Left cardiac atrium (tissue), 4 donors: ENCODE results near the gene ZNF532. TPM values are rescaled to one million over a fixed set of nuclear protein-coding genes. Genes with fewer than 3 reads are reported as not detected.
A peak's percentile ranks its signal among the peaks of the same experiment; 100 is the strongest.

Experiments used
- ATAC-seq, 2 donors: fragments of 200-7000 bp; cut with Tn5 transposase; one replicate each; pipeline ENCODE4 v1.9.1; 2020; ENCODE audit warnings: mild to moderate bottlenecking in 2 of 2, moderate library complexity in 2 of 2
- DNase-seq: peaks from one replicate; pipeline ENCODE4 v3.0.0-alpha.2; 2020
- intact Hi-C, 2 donors: fragments of 100-400 bp; cut with DNase I; formaldehyde crosslinking; loops; one replicate each; pipeline versions ENCODE4 v1.14.1 to v1.15.1; 2022 to 2023
- total RNA-seq, 2 donors: library from RNA; stranded (reverse); fragmentation: NEBNext Ultra II Directional; extraction: Animal tissue kit (Norgen Biotek cat#: 25700); gene quantifications; one replicate each; pipeline ENCODE4 v1.2.1, GENCODE V29; 2021
- donor health status: DM: no; HTN: yes; CAD: no.
- donor health status: DM: no; HTN: yes; CAD: no; lungs with severe emphysema.
- donor health status: DM: yes; HTN: yes; CAD: no.
- donor health status: Dilated cardiomyopathy.

ZNF532 gene
- total RNA-seq, 2 donors from 2014 or later: 56.8 to 57.9 TPM

- ATAC-seq: no peak
- intact Hi-C loops: no loop called here
- DNase-seq: no peak
Observed at GRCh38 chr18:58989184-58989759, 124.6 kb downstream of the ZNF532 start.

DNA sequence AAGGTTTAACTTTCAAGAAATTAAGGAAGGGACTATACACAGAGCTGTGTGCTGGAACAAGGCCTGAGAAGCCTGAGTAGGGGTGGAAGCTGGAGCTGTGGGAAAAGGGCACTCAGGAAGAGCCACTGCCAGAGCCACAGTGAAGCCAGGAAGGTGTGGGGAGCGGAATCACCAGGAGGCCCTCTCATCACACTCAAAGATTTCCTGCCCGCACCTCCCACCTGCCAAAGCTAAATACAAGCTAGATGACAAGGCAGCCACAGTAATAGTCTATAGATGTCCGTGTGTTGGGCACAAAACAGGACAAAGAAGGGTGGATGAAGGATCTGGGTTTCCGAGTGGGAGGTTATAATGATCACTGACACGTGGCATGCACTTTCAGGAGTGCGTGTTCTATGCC is 126.0 kb downstream of the ZNF532 start:
- DNase-seq (no peak), ATAC-seq (peak; percentile 19 to 42)
- intact Hi-C loops: loop anchor here (10.0 kb wide), 2 partner anchors 126 to 206 kb away; partner anchors contain the start of gene ZNF532 (in 1 of the 2)

DNA sequence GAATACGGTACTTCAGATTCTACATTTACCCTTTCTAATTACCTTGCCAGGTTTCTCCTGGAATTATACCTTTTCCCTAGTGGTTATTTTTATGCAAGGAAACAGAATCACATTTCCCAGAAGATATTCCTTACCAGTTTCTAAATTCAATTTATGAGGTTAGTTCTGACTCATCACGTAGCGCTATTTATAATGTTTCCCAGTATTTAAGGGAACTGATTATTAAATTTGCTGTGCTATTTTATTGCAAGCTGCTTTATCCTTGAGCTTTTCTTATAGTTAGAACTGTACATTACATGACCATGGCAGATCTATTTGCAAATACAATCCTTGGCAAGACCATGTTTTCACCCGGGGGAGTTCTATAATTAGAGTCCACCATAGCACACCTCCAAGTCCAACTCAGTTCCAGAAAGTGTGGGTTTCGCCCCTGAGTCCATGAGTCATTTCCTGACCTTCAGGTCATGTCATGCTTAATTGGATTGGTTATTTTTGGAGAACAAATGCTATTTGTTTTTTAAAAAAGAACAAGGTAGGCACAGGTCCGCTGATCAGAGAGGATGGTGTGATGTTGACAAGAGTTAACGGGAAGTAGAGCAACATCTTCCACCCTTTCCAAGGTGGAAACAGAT is 126.6 kb downstream of the ZNF532 start:
- intact Hi-C loops: loop anchor here (10.0 kb wide), 2 partner anchors 126 to 206 kb away; partner anchors contain the start of gene ZNF532 (in 1 of the 2)
- ATAC-seq: peak; percentile 16 to 43

GRCh38 chr18:58992301-58993231 is 127.9 kb downstream of the ZNF532 start:
- DNase-seq: no peak
- no peak for ATAC-seq
- intact Hi-C loops: loop anchor here (10.0 kb wide), 2 partner anchors 128 to 208 kb away; partner anchors contain the start of gene ZNF532 (in 1 of the 2)

More for the DNA sequence above, 126.6 kb downstream of the ZNF532 start:
- no peak for DNase-seq

- DNase-seq (no peak), ATAC-seq (peak in 1 of 2 donors; percentile 10)
- intact Hi-C loops: loop anchor here (10.0 kb wide), 2 partner anchors 128 to 208 kb away; partner anchors contain the start of gene ZNF532 (in 1 of the 2)
Observed at GRCh38 chr18:58993260-58993659, 128.6 kb downstream of the ZNF532 start.

DNA sequence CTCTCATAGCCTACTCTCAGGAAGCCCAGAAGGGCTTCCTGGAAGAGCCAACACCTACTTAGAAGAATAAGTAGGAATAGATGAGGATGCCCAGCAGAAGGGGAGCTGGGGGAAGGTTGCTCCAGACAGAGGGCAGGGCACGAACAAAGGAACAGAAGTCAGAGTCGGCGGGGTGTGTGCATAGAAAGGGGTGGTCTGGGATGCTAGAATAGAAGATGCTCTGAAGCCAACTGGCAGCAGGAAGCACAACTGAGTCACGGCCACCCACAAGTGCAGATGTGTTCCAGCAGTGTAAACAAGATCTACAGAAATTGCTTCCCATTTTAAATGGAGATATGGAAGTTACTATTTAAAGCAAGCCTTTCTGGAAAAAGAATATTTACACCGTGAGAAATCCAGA is 131.0 kb downstream of the ZNF532 start:
- ATAC-seq: no peak
- intact Hi-C loops: loop anchor here (5.0 to 10.0 kb wide), 4 partner anchors 33 to 211 kb away; partner anchors contain the start of gene ZNF532 (in 1 of the 2)
- peak; percentile 27 for DNase-seq

GRCh38 chr18:58996131-58996641 is 131.5 kb downstream of the ZNF532 start:
- peak; percentile 34 to 64 for ATAC-seq
- peak; percentile 52 for DNase-seq
- intact Hi-C loops: loop anchor here (5.0 to 10.0 kb wide), 4 partner anchors 34 to 211 kb away; partner anchors contain the start of gene ZNF532 (in 1 of the 2)

- ATAC-seq: no peak
- intact Hi-C loops: loop anchor here (5.0 to 10.0 kb wide), 4 partner anchors 34 to 212 kb away; partner anchors contain the start of gene ZNF532 (in 1 of the 2)
- DNase-seq: no peak
Observed at GRCh38 chr18:58996696-58997095, 132.0 kb downstream of the ZNF532 start.

GRCh38 chr18:58997811-58998337 is 133.2 kb downstream of the ZNF532 start:
- ATAC-seq (peak; percentile 48 to 58), DNase-seq (peak; percentile 60)
- intact Hi-C loops: loop anchor here (2.0 to 10.0 kb wide), 5 partner anchors 36 to 213 kb away; partner anchors contain the start of gene ZNF532 (in 1 of the 2)

DNA sequence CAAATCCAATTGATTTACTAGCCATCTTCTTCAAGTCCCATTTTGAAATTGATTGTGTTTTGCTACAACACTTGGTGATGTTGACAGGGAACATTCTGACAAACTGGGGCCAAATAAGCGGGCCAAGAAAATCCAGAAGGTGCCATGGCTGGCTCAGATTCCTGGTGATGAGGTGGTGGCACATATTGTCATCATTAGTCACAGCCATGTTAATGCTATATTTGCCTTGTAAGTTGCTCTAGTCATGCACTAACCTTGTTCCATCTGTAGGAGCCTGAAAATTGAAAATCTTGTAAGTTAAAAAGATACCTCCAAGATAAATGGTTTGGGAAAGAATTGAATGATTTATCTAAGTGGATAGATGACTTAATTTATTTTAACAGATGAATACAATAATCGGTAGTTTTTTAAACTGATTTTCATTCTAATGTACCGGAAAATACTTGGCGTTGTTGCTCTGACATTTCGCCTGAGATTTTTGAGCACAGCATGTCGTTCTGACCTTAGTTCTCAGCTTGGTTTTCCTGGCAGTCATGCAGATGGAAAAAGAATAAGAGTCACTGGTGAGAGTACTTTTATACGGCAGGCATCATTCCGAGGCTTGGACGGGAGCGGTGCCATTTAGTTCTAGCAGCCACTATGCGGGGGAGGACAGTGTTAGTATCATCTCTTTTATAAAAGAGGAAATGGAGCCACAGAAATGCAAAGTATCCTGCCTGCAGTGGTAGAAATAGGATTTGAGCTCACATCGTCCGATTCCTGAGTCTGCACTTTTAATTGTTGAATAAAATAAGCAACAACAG is 133.9 kb downstream of the ZNF532 start:
- peak; percentile 79 for DNase-seq
- intact Hi-C loops: loop anchor here (2.0 to 10.0 kb wide), 5 partner anchors 36 to 214 kb away; partner anchors contain the start of gene ZNF532 (in 1 of the 2)
- peak; percentile 79 to 83 for ATAC-seq

GRCh38 chr18:59001166-59001565 is 136.5 kb downstream of the ZNF532 start:
- DNase-seq: no peak
- intact Hi-C loops: no loop called here
- no peak for ATAC-seq

- ATAC-seq (no peak), DNase-seq (no peak)
- intact Hi-C loops: no loop called here
Observed at GRCh38 chr18:59001721-59002120, 137.0 kb downstream of the ZNF532 start.

- DNase-seq: no peak
- ATAC-seq: no peak
- intact Hi-C loops: no loop called here
Observed at GRCh38 chr18:59002974-59003594, 138.4 kb downstream of the ZNF532 start.

GRCh38 chr18:59005262-59005661 is 140.6 kb downstream of the ZNF532 start:
- DNase-seq: peak; percentile 65
- intact Hi-C loops: no loop called here
- peak; percentile 76 to 88 for ATAC-seq

GRCh38 chr18:59006461-59007067 is 141.9 kb downstream of the ZNF532 start:
- no peak for DNase-seq
- intact Hi-C loops: no loop called here
- peak in 1 of 2 donors; percentile 38 for ATAC-seq

- no peak for DNase-seq
- intact Hi-C loops: no loop called here
- peak in 1 of 2 donors; percentile 52 for ATAC-seq
Observed at GRCh38 chr18:59008302-59008974, 143.8 kb downstream of the ZNF532 start.
